ENCODE measurements around the gene GNAI3.

GNAI3 gene

DNA sequence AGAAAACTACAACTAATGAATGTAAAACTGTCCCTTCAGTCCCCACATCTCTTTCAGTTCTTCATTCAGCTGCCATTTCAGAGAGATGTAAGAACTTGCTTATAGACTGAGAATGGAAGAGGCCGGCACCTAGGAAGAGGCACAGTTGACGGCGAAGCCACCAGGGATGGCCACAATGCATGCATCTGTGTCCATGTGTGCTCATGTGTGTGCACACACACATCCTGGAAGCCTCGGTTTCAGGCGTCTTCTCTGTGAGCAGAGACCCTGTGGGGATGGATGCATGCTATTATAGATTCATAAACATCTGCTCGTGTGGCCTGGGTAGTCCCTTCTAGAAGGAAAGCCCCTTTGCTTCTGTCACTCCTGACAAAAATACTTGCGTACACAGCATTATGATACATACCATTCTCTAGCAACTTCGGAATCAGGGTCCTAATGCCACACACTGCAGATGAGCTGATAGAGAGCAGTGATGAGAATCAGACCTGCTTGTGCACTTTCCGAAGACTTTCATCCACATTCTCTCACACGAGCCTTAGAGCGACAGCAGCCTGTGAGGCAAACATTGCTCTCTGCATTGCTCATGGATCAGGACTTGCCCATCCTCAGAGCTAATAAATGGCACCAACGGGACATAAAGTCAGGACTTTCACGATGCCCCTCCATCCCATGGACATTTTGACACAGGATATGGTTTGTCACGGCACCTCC lies 21.2 kb upstream of the GNAI3 start:
- no peak for DNase-seq (ENCODE audit: low spot score)

DNA sequence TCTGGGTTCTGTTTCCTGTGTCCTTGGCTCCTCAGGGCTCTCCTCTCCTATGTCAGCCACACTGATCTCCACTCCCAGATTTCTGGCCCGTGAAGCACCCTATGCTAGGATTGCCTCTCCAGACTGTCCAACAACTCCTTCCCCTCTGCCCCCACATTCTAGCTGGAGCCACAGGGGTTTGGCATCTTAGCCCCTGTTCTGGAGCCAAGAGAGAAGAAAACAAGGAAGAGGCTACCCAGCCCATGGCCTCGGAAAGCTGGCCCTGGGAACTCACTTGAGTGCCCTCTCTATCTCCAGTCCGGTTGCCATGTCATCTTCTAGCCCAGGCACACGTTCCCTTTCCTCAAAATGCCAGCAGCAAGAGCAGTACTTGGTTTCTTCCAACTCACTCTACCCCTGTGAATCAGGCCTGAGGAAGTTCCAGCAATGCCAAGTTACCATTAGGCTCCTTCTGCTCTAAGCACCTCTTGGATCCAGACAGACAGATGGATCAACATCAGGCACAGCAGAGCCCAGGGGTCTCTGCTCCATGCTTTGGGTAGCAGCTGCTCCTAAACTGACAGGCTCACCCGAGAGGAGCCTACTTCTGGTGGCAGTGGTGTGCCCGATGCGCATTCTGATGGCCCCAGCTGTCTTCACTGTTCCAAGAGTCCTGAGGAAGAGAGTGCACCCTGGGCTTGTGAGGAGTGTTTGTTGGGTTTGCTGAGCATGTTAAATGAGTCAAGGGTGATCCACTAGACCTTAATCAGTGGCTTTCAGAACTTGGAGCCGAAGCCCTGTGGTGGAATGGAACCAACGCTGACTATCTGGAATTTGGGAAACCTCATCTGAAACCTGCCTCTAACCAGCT lies 20.3 kb upstream of the GNAI3 start:
- DNase-seq (ENCODE audit: low spot score): no peak

DNA sequence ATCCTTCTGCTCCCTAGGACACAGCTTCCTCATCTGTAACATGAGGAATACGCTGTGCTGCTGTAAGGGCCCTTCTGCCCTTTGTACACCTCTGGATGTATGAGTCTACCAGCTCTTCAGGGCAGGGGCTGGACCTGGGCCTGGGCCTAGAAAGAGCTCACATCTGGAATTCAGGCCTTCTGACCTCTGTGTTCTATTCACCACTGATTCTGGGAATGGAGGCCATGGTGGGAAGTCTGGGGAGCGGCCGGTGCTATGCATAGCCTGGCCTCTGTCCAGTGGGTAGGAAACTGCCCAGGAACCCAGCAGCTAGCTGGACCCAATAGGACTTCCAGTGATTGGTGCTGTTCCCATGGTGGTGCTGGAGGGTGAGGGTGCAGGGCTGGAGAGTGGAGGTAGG lies 19.7 kb upstream of the GNAI3 start:
- DNase-seq (ENCODE audit: low spot score): no peak

DNA sequence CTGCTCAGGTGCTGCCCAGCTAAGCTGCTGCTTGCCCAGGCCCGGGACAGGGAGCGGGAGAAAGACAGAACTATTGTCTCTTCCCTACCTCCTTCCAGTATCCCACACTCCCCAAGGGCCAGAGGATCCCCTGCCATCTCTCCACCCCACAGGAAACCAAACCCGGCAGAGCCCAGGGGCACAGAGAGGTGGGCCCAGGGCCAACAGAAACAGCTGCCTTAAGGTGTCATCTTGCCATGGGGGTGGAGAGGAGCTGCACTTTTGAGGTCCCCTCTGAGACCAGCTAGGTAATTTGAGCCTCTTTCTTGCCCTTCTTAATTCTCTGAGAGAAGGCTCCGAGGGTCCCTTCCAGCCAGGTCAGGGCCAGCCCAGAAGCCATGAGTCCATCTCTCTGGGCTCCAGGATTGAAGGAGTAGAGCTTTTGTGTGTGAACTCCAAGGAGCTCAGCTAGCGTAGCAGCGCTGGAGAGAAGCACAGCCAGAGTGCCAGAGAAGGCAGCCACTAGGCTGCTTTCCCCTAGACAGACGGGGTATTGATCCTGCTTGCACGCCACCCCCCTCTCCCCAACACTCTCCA lies 18.4 kb upstream of the GNAI3 start:
- no peak for DNase-seq (ENCODE audit: low spot score)

DNA sequence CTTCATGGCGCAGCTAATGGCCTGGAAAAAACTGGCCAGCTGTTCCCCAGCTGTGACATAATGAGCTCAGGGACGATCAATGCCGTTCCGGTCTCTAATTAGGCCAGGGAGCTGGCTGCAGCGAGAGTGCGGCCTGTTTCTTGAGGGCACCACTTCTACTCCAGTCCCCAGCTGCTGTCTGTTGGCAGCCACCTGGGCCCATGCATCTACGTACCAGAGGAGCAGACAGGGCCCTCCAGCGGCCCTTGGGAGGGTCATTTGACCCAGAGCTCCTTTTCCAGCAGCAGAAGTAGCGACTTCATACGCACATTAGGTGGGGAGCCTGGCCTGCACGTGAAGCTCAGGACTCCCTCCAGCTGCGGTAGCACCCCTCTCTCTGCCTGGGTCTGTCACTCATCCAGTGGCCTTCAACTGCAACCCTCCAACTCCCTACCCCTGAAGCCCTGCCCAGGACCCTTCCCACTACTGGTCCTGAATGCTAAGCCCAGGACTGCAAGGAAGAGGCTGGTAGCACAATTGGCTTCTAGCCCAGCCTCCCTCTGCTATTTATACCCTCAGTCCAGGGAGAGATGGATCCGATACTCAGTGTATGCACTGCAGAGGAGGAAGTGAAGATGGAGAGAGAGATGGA lies 17.8 kb upstream of the GNAI3 start:
- DNase-seq (ENCODE audit: low spot score): no peak

DNA sequence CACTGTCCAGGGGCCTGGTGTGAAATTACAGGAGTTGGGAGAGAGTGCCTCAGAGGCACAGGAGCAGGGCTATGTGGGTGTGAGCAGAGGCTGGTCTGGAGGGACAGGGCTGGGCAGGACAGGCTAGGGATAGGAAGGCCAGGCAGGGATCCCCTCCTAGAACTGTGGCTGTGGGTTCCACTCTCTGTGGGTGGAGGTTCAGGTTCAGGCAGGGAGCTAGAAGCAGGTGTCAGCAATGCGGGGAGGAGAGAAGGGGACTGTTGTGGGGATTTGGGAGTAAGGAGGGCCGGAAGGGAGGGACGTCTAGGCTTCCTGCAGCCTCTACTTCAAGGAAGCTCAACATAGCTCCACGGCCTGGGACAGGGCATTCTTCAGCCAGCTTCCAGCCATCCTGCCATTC lies 17.0 kb upstream of the GNAI3 start:
- DNase-seq (ENCODE audit: low spot score): no peak

DNA sequence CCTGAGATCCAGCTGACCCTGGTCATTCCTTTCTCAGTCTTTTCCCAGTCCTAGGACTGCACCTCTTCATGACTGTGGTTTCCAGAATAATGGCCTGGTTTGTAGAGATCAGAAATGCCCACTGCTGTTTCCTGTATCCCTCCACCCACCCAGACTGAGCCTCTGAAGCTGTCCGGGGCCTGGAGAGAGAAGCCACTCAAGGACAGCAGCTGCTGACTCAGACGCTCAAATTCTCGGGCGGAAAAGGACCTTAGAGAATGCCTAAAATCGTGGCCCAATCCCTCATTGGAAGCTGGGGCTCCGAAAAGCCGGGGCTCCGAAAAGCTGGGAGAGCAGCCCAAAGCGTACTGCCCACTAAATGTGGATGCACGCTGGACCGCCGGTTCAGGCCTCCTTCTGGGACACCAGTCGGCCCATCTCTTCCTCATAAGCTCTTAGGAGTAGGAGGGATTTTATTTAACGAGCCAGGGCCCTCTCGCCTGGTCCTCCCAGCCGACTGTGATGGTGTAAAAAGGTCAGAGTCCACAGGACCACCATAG lies 16.5 kb upstream of the GNAI3 start:
- DNase-seq (ENCODE audit: low spot score): no peak

DNA sequence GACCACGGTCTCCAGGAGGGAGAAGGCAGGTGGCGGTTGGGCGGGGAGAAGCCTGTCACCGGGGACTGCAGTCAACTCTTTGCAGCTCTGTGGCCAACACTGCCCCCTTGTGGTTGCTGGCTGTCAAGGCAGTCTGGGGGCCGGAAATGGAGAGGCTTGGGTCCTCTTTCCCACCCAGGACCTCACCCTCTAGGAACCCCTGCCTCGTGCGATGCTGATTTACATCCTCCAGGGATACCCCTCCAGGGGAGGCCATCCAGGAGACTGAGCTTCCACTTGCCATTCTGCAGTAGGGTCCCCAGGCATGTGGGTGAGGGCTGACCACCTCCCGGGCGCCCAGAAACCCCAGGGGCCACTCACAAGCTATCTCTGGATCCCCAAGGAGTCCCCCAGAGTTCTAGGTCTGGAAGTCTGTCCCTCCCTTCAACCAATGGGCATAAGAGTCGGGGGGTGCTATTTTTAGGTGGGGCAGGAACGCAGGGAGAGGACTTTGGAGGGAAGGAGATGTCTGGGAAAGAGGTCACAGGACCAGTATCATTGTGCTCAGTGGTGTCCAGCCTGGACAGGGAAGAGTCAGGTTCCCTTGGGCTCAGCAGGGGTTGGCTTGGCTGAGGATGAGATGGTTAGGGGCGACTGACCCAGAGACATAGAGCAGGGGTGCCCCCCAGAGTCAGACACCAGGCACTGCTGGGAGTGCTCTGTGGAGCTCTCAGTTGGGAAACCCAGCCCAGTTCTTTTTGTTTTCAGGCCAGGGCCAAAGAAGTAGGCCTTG lies 15.9 kb upstream of the GNAI3 start:
- DNase-seq (ENCODE audit: low spot score): peak; percentile 91

DNA sequence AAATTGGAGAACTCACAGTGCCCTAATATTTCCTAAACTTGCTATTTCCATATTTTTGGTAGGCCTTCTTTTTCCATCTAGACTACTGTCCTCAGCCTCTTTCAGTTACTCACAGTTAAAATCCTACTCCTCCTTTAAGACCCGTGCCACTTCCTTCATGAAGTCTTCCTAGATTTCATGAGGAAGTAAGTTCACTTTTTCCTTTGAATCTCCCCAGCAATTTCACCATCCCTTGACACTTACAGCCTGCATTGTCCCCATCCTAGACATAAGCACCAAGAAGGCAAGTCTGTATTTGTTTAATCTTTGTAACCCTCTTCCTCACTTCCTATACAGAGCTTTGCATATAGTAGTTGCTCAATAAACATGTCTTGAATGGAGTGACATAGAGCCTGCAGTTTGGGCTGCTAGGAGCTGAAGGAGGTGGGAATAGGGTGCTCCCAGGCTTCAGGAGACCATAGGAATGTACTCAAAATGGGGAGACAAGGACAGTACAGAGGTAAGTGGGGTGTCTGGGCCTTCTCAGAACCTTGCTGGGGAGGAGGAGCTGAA lies 14.0 kb upstream of the GNAI3 start:
- no peak for DNase-seq (ENCODE audit: low spot score)

DNA sequence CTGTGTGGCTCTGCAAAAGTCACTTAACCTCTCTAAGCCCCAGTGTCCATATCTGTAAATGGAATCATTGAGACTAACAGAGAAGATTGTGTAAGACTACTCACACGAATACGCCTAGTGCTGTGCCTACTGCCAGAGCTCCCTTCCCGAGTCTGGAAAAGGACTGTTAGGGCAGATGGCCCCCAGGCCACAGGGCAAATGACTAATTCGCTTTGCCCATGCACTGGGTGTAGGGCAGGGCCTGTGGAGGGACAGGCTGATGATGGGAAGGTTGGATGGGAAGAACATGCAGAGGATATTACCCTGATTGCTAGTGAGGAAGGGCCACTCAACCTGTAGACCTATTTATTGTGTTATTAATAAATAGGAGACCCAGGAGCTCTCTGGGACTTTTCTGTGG lies 12.9 kb upstream of the GNAI3 start:
- no peak for DNase-seq (ENCODE audit: low spot score)

DNA sequence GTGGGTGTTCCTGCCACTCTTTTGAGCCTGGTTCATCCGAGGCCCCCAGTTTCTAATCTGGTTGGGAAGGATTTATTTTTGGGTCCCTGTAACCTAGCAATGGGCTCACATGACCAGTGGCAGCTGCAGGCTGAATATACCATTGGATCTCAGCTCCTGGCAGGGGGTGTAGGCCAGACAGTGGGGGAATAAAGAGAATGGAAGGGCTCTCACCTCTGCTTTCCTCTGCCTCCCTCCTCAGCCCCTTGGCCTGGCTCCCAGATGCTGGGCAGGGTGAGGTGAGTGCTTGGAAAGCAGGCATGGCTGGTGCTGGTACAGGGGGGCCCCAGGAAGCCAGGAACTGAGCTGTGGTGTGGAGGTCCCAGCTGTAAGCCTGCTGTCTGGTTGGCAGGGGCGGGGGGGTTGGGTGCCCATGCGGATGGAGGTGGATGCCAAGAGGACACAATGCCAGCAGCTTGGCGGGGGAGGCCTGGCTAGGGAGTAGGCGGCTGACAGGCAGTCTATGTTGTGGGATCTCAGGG lies 12.4 kb upstream of the GNAI3 start:
- DNase-seq (ENCODE audit: low spot score): no peak

DNA sequence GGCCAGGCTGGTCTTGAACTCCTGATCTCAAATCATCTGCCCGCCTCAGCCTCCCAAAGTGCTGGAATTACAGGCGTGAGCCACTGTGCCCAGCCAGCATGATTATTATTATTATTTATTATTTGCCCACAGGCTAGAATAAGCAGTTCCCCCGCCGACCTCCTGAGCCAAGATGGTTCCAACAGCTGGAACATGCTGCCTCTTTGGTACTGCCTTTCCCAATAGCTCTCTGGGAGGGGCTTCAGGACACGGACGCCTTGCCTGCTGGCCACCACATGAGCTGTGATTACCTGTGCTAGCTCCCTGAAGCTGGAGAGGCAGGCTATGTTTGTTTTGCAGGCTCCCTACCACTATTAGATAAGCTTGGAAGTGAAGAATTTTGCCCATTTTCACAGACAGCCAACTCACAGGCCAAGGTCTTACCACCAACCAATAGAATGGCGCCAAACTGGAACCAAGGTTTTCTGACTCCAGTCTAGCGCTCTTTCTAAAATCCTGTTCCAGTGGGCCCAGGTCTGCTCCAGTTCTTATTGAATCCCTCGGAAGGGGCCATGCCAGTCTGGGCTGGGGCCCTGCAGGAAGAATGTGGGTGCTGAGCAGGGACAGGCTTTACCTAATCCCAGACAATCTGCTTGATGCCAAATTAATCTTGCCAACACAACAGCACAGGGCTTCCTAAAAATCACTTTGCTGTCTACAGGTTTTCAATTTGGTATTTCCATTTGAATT lies 10.8 kb upstream of the GNAI3 start:
- DNase-seq (ENCODE audit: low spot score): no peak

DNA sequence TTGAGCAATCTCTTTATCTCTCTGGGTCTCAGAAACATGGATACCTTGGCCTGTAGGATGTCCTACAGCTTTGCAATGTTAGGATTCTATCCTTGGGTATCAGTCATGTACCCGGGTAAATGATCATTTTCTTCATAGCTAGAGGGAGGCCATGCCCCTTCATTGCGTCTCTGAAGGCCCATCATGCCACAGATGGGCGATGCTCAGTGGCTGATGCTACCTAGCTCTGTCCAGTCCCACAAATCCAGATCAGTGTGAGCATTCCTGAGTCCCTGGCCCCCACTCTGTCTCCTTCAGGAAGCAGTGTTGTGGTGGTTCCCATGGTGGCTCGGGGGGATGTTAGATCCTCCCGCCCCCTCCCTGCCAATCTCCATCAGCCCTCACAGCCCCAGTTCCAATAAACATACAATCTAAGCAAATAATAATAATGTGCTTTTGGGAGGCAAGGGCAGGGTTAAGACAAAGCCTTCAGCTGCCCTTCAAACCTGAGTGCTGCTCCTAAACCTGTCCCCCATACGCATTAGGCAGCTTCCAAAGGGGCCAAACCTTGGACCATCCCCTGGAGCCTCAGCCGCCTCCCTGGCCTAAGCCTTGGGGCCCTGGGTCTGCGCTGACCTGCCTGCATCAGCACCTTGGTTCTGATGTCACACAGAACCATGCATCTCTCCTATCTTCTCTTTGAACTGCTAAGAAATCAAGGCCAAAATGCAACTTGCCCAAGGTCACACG lies 9.4 kb upstream of the GNAI3 start:
- DNase-seq (ENCODE audit: low spot score): no peak

DNA sequence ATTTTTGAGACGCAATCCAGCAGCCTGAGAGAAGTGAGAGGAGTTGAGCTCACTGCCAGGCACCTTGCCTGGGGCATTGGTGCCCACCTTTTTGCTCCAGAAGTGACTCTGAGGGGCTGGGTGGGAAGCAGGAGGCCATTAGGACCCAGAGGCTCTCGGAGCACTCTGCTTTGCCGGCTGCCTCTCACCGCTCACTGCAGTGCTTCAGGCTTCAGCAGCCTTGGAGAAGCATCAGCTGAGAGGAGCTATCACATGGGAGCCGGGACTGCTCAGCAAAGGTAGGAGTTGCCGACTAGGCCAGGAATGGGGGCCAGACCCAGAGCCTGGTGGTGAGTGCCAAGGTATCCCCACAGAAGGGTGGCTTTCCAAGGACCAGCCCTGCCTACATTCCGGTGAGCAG lies 8.7 kb upstream of the GNAI3 start, which contains the start of gene GPR61:
Gene GPR61, plus strand, starts transcription at position 197 of the 400 bp plus-strand sequence. CDS start 3,151 bp downstream, outside the sequence.
- DNase-seq (ENCODE audit: low spot score): no peak

DNA sequence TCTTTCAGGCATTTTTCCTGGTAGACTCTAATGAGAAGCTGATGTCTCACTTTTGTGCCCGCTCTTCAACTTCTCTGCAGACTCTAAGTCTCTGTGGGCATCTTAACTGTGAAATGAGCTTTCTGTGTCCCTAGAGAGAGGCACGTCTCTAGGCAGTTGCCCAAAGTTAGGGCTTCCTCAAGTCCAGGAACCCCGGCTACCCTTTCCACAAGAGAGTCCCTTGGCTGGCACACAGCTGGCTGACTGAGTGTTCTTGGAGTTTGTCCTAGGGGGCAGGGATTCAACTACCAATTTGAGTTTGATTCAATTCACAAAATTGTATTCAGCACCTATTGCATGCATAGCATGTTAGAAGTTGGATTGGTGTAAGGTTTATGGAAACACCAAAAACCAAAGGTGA lies 7.3 kb upstream of the GNAI3 start:
- DNase-seq (ENCODE audit: low spot score): no peak

DNA sequence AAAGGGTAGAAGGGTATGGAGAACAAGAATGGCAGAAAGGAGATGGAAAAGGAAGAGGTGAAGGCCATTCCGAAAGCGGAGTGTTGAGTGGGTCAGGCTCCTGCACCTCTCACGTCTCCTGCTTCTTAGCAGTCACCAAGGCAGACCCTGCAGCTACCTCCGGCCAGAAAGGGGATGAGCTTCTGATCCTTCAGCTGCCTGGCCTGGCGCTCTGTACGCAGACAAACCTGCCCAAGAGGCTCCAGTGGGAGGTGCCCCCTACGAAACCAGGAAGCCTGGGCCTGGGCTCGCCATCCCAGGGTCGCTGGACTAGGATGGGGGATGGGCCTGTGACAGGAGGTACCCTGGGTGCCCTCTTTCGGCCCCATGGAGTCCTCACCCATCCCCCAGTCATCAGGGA lies 5.8 kb upstream of the GNAI3 start:
- no peak for DNase-seq (ENCODE audit: low spot score)

DNA sequence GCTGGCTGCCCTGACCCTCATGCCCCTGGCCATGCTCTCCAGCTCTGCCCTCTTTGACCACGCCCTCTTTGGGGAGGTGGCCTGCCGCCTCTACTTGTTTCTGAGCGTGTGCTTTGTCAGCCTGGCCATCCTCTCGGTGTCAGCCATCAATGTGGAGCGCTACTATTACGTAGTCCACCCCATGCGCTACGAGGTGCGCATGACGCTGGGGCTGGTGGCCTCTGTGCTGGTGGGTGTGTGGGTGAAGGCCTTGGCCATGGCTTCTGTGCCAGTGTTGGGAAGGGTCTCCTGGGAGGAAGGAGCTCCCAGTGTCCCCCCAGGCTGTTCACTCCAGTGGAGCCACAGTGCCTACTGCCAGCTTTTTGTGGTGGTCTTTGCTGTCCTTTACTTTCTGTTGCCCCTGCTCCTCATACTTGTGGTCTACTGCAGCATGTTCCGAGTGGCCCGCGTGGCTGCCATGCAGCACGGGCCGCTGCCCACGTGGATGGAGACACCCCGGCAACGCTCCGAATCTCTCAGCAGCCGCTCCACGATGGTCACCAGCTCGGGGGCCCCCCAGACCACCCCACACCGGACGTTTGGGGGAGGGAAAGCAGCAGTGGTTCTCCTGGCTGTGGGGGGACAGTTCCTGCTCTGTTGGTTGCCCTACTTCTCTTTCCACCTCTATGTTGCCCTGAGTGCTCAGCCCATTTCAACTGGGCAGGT lies 5.0 kb upstream of the GNAI3 start:
- DNase-seq (ENCODE audit: low spot score): no peak

DNA sequence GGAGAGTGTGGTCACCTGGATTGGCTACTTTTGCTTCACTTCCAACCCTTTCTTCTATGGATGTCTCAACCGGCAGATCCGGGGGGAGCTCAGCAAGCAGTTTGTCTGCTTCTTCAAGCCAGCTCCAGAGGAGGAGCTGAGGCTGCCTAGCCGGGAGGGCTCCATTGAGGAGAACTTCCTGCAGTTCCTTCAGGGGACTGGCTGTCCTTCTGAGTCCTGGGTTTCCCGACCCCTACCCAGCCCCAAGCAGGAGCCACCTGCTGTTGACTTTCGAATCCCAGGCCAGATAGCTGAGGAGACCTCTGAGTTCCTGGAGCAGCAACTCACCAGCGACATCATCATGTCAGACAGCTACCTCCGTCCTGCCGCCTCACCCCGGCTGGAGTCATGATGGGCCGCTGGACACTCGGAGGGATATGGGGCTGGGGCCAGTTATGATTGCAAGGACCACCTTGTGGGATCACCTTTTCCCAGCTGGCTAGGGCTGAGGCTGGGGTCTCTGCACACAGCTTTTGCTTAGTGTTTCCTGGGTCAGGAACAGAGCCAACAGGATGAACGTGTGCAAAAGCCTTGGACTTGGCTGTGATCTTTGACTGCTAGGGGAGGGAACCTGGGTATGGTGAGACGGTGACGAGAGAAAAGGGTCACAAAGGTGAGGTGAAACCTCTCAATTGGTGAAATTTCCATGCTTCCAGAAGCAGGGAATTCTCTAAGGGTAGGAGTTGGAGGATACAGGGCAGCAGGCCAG lies 4.3 kb upstream of the GNAI3 start:
- no peak for DNase-seq (ENCODE audit: low spot score)
